A673 (cell line): ENCODE results near the gene ADAMTS14.
"Not testable (repeated sequence)": the region's sequence is repeated elsewhere in the genome, so short reads cannot be mapped to it uniquely, and the experiment has no call there.

Source experiments
- EZH2 ChIP-seq: fragments of 200-600 bp; sonication (generic); IDR thresholded peaks from 2 replicates; pipeline ENCODE4 v1.6.1; 2017; ENCODE audit warnings: borderline replicate concordance, low read depth, mild to moderate bottlenecking, mixed read lengths, antibody characterized with exemption, low read length; ENCODE audit not compliant: poor library complexity, severe bottlenecking
- TF ChIP-seq, protein P1 (sequence below): fragments of 300-800, 200-600 bp; sonication (generic); conservative IDR thresholded peaks from 2 replicates; pipeline ENCODE4 v1.5.1; 2017; ENCODE audit warnings: low read depth, mild to moderate bottlenecking, antibody characterized with exemption, low read length, moderate library complexity, mixed read lengths

DNA sequence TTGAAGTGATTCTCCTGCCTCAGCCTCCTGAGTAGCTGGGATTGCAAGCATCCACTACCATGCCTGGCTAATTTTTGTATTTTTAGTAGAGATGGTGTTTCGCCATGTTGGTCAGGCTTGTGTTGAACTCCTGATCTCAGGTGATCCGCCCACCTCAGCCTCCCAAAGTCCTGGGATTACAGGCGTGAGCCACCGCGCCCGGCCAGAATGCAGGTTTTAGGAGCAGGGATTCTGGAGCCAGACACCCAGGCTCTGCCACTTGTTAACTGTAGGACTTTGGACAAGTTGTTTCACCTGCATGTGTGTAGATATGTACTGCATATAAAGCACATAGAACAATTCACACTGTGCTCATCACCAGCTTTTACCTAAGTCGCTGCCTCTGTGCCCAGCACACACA is 98.2 kb downstream of the ADAMTS14 start:
- TF ChIP-seq, protein P1, sequence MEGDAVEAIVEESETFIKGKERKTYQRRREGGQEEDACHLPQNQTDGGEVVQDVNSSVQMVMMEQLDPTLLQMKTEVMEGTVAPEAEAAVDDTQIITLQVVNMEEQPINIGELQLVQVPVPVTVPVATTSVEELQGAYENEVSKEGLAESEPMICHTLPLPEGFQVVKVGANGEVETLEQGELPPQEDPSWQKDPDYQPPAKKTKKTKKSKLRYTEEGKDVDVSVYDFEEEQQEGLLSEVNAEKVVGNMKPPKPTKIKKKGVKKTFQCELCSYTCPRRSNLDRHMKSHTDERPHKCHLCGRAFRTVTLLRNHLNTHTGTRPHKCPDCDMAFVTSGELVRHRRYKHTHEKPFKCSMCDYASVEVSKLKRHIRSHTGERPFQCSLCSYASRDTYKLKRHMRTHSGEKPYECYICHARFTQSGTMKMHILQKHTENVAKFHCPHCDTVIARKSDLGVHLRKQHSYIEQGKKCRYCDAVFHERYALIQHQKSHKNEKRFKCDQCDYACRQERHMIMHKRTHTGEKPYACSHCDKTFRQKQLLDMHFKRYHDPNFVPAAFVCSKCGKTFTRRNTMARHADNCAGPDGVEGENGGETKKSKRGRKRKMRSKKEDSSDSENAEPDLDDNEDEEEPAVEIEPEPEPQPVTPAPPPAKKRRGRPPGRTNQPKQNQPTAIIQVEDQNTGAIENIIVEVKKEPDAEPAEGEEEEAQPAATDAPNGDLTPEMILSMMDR = not testable (repeated sequence)
- TF ChIP-seq EZH2 = not testable (repeated sequence)
